GM23338 (cell line): Measurements from ENCODE around the gene C1orf116.

ENCODE experiments used
- CREB1 ChIP-seq: fragments of 250-450 bp; sonication (Bioruptor Pico); IDR thresholded peaks from 2 replicates; pipeline ENCODE4 v1.5.0; 2020; ENCODE audit warnings: low read depth, mild to moderate bottlenecking, moderate library complexity
- EZH2 ChIP-seq: fragments of 200-600 bp; sonication (generic); IDR thresholded peaks from one replicate; pipeline ENCODE4 v1.8.0; 2017; ENCODE audit warnings: antibody characterized with exemption, mild to moderate bottlenecking, low read depth; ENCODE audit not compliant: unreplicated experiment
- EZH2phosphoT487 ChIP-seq: fragments of 200-600 bp; sonication (generic); IDR thresholded peaks from one replicate; pipeline ENCODE4 v1.8.1; 2018; ENCODE audit warnings: antibody characterized with exemption; ENCODE audit not compliant: unreplicated experiment
- JUNB ChIP-seq: IDR thresholded peaks from one replicate; pipeline ENCODE4 v1.6.1; 2016; ENCODE audit warnings: antibody characterized with exemption; ENCODE audit not compliant: unreplicated experiment
- POLR2AphosphoS5 ChIP-seq: IDR thresholded peaks from 2 replicates; pipeline ENCODE4 v1.6.1; 2016; ENCODE audit warnings: antibody characterized with exemption, low read depth
- ZNF114 ChIP-seq: fragments of 250-450 bp; sonication (Bioruptor Pico); IDR thresholded peaks from 2 replicates; pipeline ENCODE4 v1.5.0; 2020; ENCODE audit warnings: mild to moderate bottlenecking, moderate library complexity
- TF ChIP-seq, protein P1 (sequence below), 2 experiments: fragments of 200-600 bp in 1 of 2; sonication (generic) in 1 of 2; conservative IDR thresholded peaks; 2 replicates each; pipeline versions ENCODE4 v1.5.1 to v1.6.1; 2016 to 2017; ENCODE audit warnings: antibody characterized with exemption in 2 of 2, low read depth in 2 of 2, mild to moderate bottlenecking in 2 of 2, moderate library complexity in 1 of 2
- TF ChIP-seq, protein P2 (sequence below): IDR thresholded peaks from one replicate; pipeline ENCODE4 v1.6.1; 2018; ENCODE audit warnings: antibody characterized with exemption; ENCODE audit not compliant: unreplicated experiment

DNA sequence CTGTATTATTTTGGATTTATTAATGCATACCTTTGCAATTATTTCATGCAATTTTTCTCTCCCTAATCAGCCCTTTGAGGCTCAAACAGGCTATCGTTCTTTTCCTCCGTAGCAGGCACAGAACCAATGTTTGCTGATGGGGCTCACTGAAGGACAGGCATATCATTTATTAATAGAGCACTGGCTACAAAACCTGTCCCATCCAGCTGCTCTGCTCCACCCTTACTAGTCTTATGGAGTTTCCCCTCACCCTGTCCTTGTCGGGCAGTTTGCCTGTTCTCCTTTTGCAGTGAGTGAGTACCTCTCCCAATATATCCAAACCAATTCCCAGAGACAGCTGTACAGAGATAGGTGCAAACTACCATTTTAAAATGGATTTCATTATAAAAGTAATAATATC is 45.7 kb downstream of the C1orf116 start:
- TF ChIP-seq, protein P1, sequence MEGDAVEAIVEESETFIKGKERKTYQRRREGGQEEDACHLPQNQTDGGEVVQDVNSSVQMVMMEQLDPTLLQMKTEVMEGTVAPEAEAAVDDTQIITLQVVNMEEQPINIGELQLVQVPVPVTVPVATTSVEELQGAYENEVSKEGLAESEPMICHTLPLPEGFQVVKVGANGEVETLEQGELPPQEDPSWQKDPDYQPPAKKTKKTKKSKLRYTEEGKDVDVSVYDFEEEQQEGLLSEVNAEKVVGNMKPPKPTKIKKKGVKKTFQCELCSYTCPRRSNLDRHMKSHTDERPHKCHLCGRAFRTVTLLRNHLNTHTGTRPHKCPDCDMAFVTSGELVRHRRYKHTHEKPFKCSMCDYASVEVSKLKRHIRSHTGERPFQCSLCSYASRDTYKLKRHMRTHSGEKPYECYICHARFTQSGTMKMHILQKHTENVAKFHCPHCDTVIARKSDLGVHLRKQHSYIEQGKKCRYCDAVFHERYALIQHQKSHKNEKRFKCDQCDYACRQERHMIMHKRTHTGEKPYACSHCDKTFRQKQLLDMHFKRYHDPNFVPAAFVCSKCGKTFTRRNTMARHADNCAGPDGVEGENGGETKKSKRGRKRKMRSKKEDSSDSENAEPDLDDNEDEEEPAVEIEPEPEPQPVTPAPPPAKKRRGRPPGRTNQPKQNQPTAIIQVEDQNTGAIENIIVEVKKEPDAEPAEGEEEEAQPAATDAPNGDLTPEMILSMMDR (conservative IDR thresholded peaks at IDR 0.05; ENCODE audit: low read depth in 2 of 2): no peak
- no peak for TF ChIP-seq CREB1 (CRISPR knock-in tag)
- no peak for TF ChIP-seq JUNB
- TF ChIP-seq, protein P2, sequence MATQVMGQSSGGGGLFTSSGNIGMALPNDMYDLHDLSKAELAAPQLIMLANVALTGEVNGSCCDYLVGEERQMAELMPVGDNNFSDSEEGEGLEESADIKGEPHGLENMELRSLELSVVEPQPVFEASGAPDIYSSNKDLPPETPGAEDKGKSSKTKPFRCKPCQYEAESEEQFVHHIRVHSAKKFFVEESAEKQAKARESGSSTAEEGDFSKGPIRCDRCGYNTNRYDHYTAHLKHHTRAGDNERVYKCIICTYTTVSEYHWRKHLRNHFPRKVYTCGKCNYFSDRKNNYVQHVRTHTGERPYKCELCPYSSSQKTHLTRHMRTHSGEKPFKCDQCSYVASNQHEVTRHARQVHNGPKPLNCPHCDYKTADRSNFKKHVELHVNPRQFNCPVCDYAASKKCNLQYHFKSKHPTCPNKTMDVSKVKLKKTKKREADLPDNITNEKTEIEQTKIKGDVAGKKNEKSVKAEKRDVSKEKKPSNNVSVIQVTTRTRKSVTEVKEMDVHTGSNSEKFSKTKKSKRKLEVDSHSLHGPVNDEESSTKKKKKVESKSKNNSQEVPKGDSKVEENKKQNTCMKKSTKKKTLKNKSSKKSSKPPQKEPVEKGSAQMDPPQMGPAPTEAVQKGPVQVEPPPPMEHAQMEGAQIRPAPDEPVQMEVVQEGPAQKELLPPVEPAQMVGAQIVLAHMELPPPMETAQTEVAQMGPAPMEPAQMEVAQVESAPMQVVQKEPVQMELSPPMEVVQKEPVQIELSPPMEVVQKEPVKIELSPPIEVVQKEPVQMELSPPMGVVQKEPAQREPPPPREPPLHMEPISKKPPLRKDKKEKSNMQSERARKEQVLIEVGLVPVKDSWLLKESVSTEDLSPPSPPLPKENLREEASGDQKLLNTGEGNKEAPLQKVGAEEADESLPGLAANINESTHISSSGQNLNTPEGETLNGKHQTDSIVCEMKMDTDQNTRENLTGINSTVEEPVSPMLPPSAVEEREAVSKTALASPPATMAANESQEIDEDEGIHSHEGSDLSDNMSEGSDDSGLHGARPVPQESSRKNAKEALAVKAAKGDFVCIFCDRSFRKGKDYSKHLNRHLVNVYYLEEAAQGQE: no peak
- no peak for TF ChIP-seq POLR2AphosphoS5
- no peak for TF ChIP-seq ZNF114 (CRISPR knock-in tag)
- TF ChIP-seq EZH2: no peak
- no peak for TF ChIP-seq EZH2phosphoT487
